ENCODE results near the gene UBALD2.
"Not testable (repeated sequence)": the region's sequence is repeated elsewhere in the genome, so short reads cannot be mapped to it uniquely, and the experiment has no call there.

Gene UBALD2

DNA sequence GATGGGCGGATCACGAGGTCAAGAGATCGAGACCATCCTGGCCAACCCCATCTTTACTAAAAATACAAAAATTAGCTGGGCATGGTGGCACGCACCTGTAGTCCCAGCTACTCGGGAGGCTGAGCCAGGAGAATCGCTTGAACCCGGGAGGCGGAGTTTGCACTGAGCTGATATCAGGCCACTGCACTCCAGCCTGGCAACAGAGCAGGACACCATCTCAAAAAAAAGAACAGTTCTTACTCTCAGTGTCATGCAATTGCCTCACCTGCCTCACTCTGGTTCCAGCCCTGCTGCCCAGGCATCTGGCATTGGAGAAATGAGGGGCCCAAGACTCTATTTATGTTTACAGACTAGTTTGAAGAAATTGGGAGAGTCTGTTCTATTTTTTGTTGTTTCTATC lies 20.4 kb upstream of the UBALD2 start:
- peaks cover 44% of the 10 kb centered on the region for H3K4me1 ChIP-seq (ENCODE audit: control insufficient read depth, insufficient read depth, low read length, poor library complexity, severe bottlenecking)
- not testable (repeated sequence) for DNase-seq; H3K36me3 ChIP-seq (ENCODE audit: control insufficient read depth, insufficient read depth, low read length); H3K9me3 ChIP-seq (ENCODE audit: control insufficient read depth, low read length); H3K27me3 ChIP-seq (replicated peaks; ENCODE audit: control insufficient read depth, insufficient read depth, low read length, poor library complexity, severe bottlenecking); H3K4me3 ChIP-seq (ENCODE audit: insufficient read depth, low read depth, low read length, poor library complexity, severe bottlenecking); H3K27ac ChIP-seq (ENCODE audit: insufficient read depth, low read length, poor library complexity, severe bottlenecking)

DNA sequence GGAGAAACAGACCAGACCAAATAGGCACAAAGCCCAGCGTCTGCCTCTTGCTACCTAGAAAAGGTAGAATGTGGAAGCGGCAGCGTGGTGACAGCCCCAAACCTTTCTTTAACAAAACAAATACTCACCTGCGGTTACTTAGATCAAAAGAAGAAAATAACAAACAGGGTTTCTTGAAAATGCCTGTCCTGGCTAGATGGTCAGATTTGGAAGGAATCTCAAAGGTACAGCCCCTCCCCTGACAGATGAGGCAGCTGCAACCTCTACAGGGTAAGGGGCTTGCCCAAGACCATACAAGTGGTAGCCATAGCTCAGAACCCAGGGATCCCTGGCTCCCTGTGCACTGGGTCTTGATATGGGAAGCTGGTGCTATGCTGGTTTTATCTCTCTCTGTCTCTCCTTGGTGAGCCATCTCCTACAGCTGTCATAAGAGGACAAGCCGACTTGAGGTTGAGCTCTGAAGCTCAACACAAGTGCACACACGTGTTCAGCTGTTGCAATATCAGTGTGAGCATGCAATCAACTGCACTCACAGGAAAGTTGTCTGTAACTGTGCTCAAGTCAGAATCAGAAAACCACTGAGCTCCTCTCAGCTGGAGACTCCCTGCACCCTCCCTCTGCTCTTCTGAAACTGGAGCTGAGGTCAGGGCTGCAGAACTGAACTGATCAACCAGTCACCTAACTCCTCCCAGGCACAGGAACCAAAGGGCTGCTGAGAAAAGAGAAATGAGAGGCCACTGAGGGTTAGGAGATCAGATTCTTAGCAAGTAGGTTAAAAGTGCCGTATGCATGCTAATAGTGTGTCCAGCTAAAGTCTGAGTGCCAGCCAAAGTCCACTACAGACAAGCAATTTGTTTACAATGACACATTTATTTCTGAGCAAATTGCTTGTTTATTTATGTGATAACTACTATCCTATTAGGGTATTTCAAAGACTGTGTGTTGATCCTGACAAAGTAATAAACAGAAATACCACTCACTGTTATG lies 18.8 kb upstream of the UBALD2 start:
- H3K4me3 ChIP-seq (ENCODE audit: insufficient read depth, low read depth, low read length, poor library complexity, severe bottlenecking): no peak overlapping the region
- peak overlapping the region; percentile 50 for H3K27ac ChIP-seq (ENCODE audit: insufficient read depth, low read length, poor library complexity, severe bottlenecking)
- H3K36me3 ChIP-seq (ENCODE audit: control insufficient read depth, insufficient read depth, low read length): no peaks in the 10 kb centered on the region
- no peaks in the 10 kb centered on the region for H3K9me3 ChIP-seq (ENCODE audit: control insufficient read depth, low read length)
- peaks cover 36% of the 10 kb centered on the region for H3K4me1 ChIP-seq (ENCODE audit: control insufficient read depth, insufficient read depth, low read length, poor library complexity, severe bottlenecking)
- DNase-seq: no peak
- no peaks in the 10 kb centered on the region for H3K27me3 ChIP-seq (replicated peaks; ENCODE audit: control insufficient read depth, insufficient read depth, low read length, poor library complexity, severe bottlenecking)

DNA sequence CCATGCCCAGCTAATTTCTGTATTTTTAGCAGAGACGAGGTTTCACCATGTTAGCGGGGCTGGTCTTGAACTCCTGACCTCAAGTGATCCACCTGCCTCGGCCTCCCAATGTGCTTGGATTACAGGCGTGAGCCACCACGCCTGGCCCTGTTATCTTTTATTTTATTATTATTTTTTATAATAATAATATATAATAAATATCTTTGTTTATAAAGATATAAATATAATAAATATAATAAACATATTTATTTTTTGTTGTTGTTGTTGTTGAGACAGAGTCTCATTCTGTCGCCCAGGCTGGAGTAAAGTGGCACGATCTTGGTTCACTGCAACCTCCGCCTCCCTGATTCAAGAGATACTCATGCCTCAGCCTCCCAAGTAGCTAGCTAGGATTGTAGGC lies 17.8 kb upstream of the UBALD2 start:
- no peaks in the 10 kb centered on the region for H3K9me3 ChIP-seq (ENCODE audit: control insufficient read depth, low read length)
- no peak overlapping the region for H3K4me3 ChIP-seq (ENCODE audit: insufficient read depth, low read depth, low read length, poor library complexity, severe bottlenecking)
- H3K4me1 ChIP-seq (ENCODE audit: control insufficient read depth, insufficient read depth, low read length, poor library complexity, severe bottlenecking): peaks cover 39% of the 10 kb centered on the region
- H3K27me3 ChIP-seq (replicated peaks; ENCODE audit: control insufficient read depth, insufficient read depth, low read length, poor library complexity, severe bottlenecking): no peaks in the 10 kb centered on the region
- no peak for DNase-seq
- no peak overlapping the region for H3K27ac ChIP-seq (ENCODE audit: insufficient read depth, low read length, poor library complexity, severe bottlenecking)
- H3K36me3 ChIP-seq (ENCODE audit: control insufficient read depth, insufficient read depth, low read length): no peaks in the 10 kb centered on the region

DNA sequence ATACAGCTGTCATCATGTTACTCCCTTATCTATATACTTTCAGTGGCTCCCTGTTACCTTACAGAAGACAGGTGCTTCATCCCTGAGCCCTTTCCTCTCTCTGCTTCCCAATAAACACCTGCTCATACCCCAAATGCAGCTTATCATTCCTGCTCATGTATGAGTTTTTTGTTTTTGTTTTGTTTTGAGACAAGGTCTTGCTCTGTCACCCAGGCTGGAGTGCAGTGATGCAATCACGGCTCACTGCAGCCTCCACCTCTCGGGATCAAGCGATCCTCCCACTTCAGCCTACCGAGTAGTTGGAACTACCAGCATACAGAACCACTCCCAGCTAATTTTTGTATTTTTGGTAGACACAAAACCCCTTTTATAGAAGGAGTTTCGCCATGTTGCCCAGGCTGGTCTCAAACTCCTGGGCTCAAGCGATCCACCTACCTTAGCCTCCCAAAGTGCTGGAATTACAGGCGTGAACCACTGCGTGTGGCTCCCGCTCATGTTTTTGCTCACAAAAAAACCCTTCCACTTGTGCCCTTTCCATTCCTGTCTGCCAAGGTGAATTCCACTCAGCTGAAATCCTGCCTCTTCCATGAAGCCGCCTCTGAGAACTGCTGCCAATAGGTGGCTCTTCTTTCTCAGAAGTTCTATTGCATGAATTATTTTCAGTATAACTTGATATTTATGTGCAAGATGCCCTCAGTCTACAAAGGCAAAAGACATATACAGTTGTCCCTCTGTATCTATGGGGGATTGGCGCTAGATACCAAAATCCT lies 16.9 kb upstream of the UBALD2 start:
- H3K36me3 ChIP-seq (ENCODE audit: control insufficient read depth, insufficient read depth, low read length): no peaks in the 10 kb centered on the region
- no peaks in the 10 kb centered on the region for H3K27me3 ChIP-seq (replicated peaks; ENCODE audit: control insufficient read depth, insufficient read depth, low read length, poor library complexity, severe bottlenecking)
- H3K4me1 ChIP-seq (ENCODE audit: control insufficient read depth, insufficient read depth, low read length, poor library complexity, severe bottlenecking): peaks cover 47% of the 10 kb centered on the region
- no peaks in the 10 kb centered on the region for H3K9me3 ChIP-seq (ENCODE audit: control insufficient read depth, low read length)
- no peak overlapping the region for H3K27ac ChIP-seq (ENCODE audit: insufficient read depth, low read length, poor library complexity, severe bottlenecking)
- H3K4me3 ChIP-seq (ENCODE audit: insufficient read depth, low read depth, low read length, poor library complexity, severe bottlenecking): no peak overlapping the region
- no peak for DNase-seq

DNA sequence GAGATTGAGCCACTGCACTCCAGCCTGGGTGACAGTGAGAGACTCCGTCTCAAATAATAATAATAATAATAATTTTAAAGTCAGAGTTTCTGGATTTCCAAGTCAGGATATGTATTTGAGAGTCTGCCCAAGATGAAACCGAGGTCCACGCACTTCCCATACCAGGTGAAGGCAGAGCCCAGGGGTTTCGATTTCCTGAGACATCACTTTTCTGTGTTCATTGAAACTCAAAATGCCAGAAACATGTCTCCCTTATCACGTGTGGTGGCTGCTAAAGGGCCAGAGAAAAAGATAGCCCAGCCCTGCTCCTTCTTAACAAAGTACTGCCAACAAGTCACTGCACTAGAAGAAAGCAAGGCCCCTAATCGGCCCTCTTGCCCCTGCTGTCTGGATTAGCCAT lies 15.0 kb upstream of the UBALD2 start:
- peaks cover 48% of the 10 kb centered on the region for H3K4me1 ChIP-seq (ENCODE audit: control insufficient read depth, insufficient read depth, low read length, poor library complexity, severe bottlenecking)

DNA sequence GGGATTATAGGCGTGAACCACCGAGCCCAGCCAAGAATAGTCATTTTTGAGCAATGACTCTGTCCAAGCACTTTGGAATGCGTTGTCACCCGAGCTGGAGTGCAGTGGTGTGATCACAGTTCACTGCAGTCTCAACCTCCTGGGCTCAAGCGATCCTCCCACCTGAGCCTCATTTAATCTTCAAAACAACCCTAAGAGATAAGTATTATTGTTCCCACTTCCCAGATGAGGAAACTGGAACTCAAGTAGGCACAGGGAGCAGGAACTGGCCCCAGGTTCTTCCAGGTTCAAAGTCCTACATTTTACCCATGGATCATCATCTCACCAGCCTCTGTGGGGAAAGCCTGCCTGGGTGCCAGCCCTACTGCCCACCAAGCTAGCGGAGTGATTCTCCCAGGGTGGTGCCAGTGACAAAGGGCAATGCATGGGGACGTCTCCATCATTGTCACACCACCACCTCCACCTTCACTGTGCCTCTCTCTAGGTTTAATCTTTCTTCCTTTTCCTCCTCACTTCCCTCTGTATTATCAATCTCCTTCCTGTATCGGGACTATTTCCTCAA lies 13.6 kb upstream of the UBALD2 start:
- Histone ChIP-seq H3K27ac (ENCODE audit: insufficient read depth, low read length, poor library complexity, severe bottlenecking) (peak overlapping the region; percentile 69), H3K4me1 (ENCODE audit: control insufficient read depth, insufficient read depth, low read length, poor library complexity, severe bottlenecking) (peaks cover 41% of the 10 kb centered on the region), H3K27me3 (replicated peaks; ENCODE audit: control insufficient read depth, insufficient read depth, low read length, poor library complexity, severe bottlenecking) (no peaks in the 10 kb centered on the region), H3K4me3 (ENCODE audit: insufficient read depth, low read depth, low read length, poor library complexity, severe bottlenecking) (no peak overlapping the region), H3K9me3 (ENCODE audit: control insufficient read depth, low read length) (no peaks in the 10 kb centered on the region), H3K36me3 (ENCODE audit: control insufficient read depth, insufficient read depth, low read length) (no peaks in the 10 kb centered on the region)
- DNase-seq: no peak

More for the DNA sequence above, 15.0 kb upstream of the UBALD2 start:
- H3K9me3 ChIP-seq (ENCODE audit: control insufficient read depth, low read length): no peaks in the 10 kb centered on the region
- no peak overlapping the region for H3K27ac ChIP-seq (ENCODE audit: insufficient read depth, low read length, poor library complexity, severe bottlenecking)
- H3K36me3 ChIP-seq (ENCODE audit: control insufficient read depth, insufficient read depth, low read length): no peaks in the 10 kb centered on the region
- no peak overlapping the region for H3K4me3 ChIP-seq (ENCODE audit: insufficient read depth, low read depth, low read length, poor library complexity, severe bottlenecking)
- H3K27me3 ChIP-seq (replicated peaks; ENCODE audit: control insufficient read depth, insufficient read depth, low read length, poor library complexity, severe bottlenecking): no peaks in the 10 kb centered on the region
- no peak for DNase-seq

DNA sequence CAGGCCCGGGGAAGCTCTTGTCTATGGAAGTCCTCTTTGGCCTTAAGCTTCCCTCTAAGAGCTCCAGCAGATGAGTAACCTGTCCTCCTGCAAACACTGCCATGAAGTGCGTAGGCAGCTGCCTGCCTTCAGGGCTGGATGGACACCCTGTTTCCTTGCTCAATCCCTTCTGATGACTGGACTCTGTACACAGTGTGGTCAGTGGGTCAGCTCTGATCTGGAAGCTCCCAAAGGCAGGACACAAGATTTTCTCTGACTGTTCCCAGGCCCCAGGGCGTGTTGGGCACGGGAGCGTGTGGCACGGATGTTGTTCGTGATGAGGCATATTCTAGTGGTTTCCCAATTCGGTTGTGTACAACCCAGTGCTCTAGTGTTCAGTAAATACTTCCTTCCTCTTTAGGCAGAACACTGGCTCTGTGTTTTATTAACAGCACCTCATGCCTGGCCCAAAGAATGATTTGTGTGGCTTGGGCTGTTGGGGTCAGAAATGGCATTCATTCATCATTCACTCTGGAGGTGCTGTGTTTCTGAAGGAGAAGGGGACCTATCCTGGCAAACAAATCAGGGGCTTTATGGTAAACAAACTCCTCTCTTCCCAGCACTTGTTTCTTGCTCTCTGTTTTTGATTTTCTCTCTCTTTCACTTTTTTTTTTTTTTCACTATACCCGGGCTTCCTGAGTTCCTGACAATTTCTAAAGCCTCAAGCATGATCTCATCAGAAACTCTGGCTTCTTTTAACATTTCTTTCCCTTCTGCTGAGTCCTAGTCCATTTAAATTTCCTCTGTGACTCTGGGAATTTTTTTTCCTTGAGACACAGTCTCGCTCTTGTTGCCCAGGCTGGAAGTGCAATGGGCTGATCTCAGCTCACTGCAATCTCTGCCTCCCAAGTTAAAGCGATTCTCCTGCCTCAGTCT lies 12.9 kb upstream of the UBALD2 start:
- peaks cover 37% of the 10 kb centered on the region for H3K4me1 ChIP-seq (ENCODE audit: control insufficient read depth, insufficient read depth, low read length, poor library complexity, severe bottlenecking)
- no peak for DNase-seq
- peak overlapping the region; percentile 9 for H3K4me3 ChIP-seq (ENCODE audit: insufficient read depth, low read depth, low read length, poor library complexity, severe bottlenecking)
- peak overlapping the region; percentile 69 for H3K27ac ChIP-seq (ENCODE audit: insufficient read depth, low read length, poor library complexity, severe bottlenecking)
- no peaks in the 10 kb centered on the region for H3K36me3 ChIP-seq (ENCODE audit: control insufficient read depth, insufficient read depth, low read length)
- H3K27me3 ChIP-seq (replicated peaks; ENCODE audit: control insufficient read depth, insufficient read depth, low read length, poor library complexity, severe bottlenecking): no peaks in the 10 kb centered on the region
- no peaks in the 10 kb centered on the region for H3K9me3 ChIP-seq (ENCODE audit: control insufficient read depth, low read length)

DNA sequence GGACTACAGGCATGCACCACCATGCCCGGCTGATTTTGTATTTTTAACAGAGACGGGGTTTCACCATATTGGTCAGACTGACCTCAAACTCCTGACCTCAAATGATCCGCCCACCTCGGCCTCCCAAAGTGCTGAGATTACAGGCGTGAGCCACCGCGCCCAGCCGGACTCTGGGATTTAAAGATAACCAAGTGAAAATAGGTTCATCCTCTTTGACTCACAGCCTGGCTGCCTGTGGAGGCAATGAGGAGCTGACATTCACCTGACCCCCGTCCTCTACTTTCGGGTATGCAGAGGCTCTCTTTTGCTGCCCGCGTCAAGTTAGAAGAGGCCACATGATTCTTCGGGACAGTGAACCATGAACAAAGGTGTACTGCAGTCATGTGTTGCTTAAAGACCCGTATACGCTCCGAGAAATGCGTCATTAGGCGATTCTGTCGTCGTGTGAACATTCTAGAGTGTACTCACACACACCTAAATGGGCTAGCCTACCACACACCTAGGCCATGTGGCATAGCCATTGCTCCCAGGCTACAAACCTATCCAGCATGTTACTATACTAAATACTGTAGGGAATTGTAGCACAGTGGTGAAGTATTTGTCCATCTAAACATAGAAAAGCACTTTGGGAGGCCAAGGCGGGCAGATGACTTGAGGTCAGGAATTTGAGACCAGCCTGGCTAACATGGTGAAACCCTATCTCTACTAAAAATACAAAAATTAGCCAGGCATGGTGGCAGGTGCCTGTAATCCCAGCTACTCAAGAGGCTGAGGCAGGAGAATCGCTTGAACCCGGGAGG lies 12.0 kb upstream of the UBALD2 start:
- H3K36me3 ChIP-seq (ENCODE audit: control insufficient read depth, insufficient read depth, low read length); H3K4me3 ChIP-seq (ENCODE audit: insufficient read depth, low read depth, low read length, poor library complexity, severe bottlenecking); H3K9me3 ChIP-seq (ENCODE audit: control insufficient read depth, low read length); DNase-seq; H3K27me3 ChIP-seq (replicated peaks; ENCODE audit: control insufficient read depth, insufficient read depth, low read length, poor library complexity, severe bottlenecking): not testable (repeated sequence)
- Histone ChIP-seq H3K27ac (ENCODE audit: insufficient read depth, low read length, poor library complexity, severe bottlenecking) (peak overlapping the region; percentile 69), H3K4me1 (ENCODE audit: control insufficient read depth, insufficient read depth, low read length, poor library complexity, severe bottlenecking) (peaks cover 37% of the 10 kb centered on the region)

DNA sequence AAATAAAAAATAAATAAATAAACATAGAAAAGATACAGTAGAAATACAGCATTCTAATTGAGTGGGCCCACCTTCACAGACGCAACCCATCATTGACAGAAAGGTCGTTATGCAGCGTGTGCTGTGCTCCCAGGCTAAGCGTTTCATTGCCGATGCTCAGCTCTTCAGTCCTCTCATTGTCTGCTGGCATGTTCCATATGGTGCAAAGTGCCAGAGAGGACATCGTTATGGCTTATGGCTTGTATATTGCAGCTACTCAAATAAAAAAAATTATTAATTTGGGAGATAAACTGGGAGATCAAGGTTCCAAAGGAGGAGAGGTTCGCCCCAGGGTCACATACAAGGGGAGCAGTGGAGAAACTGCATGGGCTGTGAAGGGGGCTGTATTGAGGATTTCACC lies 11.3 kb upstream of the UBALD2 start:
- Histone ChIP-seq H3K4me1 (ENCODE audit: control insufficient read depth, insufficient read depth, low read length, poor library complexity, severe bottlenecking) (peaks cover 37% of the 10 kb centered on the region), H3K27ac (ENCODE audit: insufficient read depth, low read length, poor library complexity, severe bottlenecking) (peak overlapping the region; percentile 13)

More for the DNA sequence above, 11.3 kb upstream of the UBALD2 start:
- Histone ChIP-seq H3K36me3 (ENCODE audit: control insufficient read depth, insufficient read depth, low read length) (no peaks in the 10 kb centered on the region), H3K27me3 (replicated peaks; ENCODE audit: control insufficient read depth, insufficient read depth, low read length, poor library complexity, severe bottlenecking) (no peaks in the 10 kb centered on the region), H3K9me3 (ENCODE audit: control insufficient read depth, low read length) (no peaks in the 10 kb centered on the region), H3K4me3 (ENCODE audit: insufficient read depth, low read depth, low read length, poor library complexity, severe bottlenecking) (no peak overlapping the region)
- DNase-seq: no peak

Data from effector memory CD4-positive, alpha-beta T cell (primary cell).